Endodermal cell (in vitro differentiated cells): Measurements from ENCODE around the gene THSD7B. TPM values are rescaled to one million over a fixed set of nuclear protein-coding genes. Genes with fewer than 3 reads are reported as not detected.

Experiments used
- DNase-seq: peaks from one replicate; pipeline ENCODE4 v3.0.0-alpha.2; 2017
- H3K27ac ChIP-seq: 2 replicates; pipeline ENCODE4 v1.5.1; 2013; ENCODE audit warnings: mild to moderate bottlenecking, low read depth, low read length, moderate library complexity
- H3K27me3 ChIP-seq: 2 replicates; pipeline ENCODE4 v1.6.1; 2013; ENCODE audit warnings: mild to moderate bottlenecking, low read length, moderate library complexity; ENCODE audit not compliant: insufficient read depth, control insufficient read depth, poor library complexity, severe bottlenecking
- H3K36me3 ChIP-seq: 2 replicates; pipeline ENCODE4 v1.7.0; 2013; ENCODE audit warnings: mild to moderate bottlenecking, low read length, moderate library complexity; ENCODE audit not compliant: control insufficient read depth, insufficient read depth
- H3K4me1 ChIP-seq: one replicate; pipeline ENCODE4 v1.7.0; 2013; ENCODE audit warnings: low read length; ENCODE audit not compliant: control insufficient read depth, insufficient read depth
- H3K4me3 ChIP-seq: 2 replicates; pipeline ENCODE4 v1.5.1; 2013; ENCODE audit warnings: mild to moderate bottlenecking, low read length, moderate library complexity
- H3K9ac ChIP-seq: 2 replicates; pipeline ENCODE4 v1.6.1; 2013; ENCODE audit warnings: mild to moderate bottlenecking, low read length, moderate library complexity; ENCODE audit not compliant: poor library complexity, severe bottlenecking; ENCODE audit errors: extremely low read depth
- H3K9me3 ChIP-seq: 2 replicates; pipeline ENCODE4 v1.6.1; 2013; ENCODE audit warnings: mild to moderate bottlenecking, low read length, moderate library complexity; ENCODE audit not compliant: control insufficient read depth
- H3K27ac Mint-ChIP-seq: 2 replicates; pipeline ENCODE4 v1.8.0; 2020; ENCODE audit warnings: mixed read lengths
- H3K27me3 Mint-ChIP-seq: 2 replicates; pipeline ENCODE4 v1.8.0; 2021; ENCODE audit warnings: mild to moderate bottlenecking, mixed read lengths; ENCODE audit not compliant: insufficient read depth
- H3K36me3 Mint-ChIP-seq: 2 replicates; pipeline ENCODE4 v1.8.0; 2020; ENCODE audit warnings: low read depth, mixed read lengths
- H3K4me1 Mint-ChIP-seq: 2 replicates; pipeline ENCODE4 v1.8.0; 2020; ENCODE audit warnings: mixed read lengths
- H3K4me3 Mint-ChIP-seq: 2 replicates; pipeline ENCODE4 v1.8.0; 2020; ENCODE audit warnings: mild to moderate bottlenecking, moderate library complexity, mixed read lengths
- H3K9me3 Mint-ChIP-seq: 2 replicates; pipeline ENCODE4 v1.8.0; 2020; ENCODE audit warnings: mild to moderate bottlenecking, mixed read lengths
- WGBS, 2 experiments: methylation state at CpG; one replicate each; pipeline versions ENCODE4 v1.1.5 to v1.1.7; 2013; ENCODE audit warnings: missing lambda C conversion rate in 2 of 2, mixed read lengths in 1 of 2; ENCODE audit not compliant: insufficient coverage in 1 of 2, insufficient read length in 1 of 2; 5-methylcytosine and 5-hydroxymethylcytosine counted together
- total RNA-seq, 2 donors: library from RNA; stranded (reverse); fragmentation: NEBNext Ultra II Directional in 1 of 2; extraction: Animal tissue kit (Norgen Biotek cat#: 25700) in 1 of 2; gene quantifications; 2 replicates in 1 of 2; 3 replicates in 1 of 2; pipeline ENCODE4 v1.2.1, GENCODE V29; 2021
- TF ChIP-seq, protein P1 (sequence below): fragments of 200-600 bp; sonication (generic); conservative IDR thresholded peaks from 2 replicates; pipeline ENCODE4 v1.5.0; 2021; ENCODE audit warnings: antibody characterized with exemption, mild to moderate bottlenecking

Gene THSD7B
- total RNA-seq, 2 donors from 2014 or later: 1.8 to 2.6 TPM

DNA sequence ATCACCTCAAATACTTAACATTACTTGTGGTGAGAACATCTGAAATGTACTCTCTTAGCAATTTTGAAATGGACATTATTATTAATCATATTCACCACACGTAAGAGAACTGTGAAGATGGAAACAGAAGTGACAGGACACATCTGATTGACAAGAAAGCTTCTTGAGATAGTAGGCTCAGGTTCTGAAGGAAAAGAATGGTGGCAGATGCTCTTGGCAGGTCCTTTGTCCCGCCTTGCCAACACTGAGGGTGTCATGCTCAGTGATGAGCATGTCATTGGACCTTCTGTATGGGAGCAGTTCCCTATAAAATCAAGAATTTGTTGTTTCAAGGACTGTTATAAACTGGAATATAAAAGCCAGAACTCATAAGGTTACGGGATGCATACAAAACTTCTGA lies 428.1 kb downstream of the THSD7B start:
- Histone ChIP-seq H3K4me3 (no peak overlapping the region), H3K9me3 (no peaks in the 10 kb centered on the region), H3K27ac (no peak overlapping the region), H3K9ac (no peak overlapping the region), H3K27me3 (no peaks in the 10 kb centered on the region), H3K4me1 (no peaks in the 10 kb centered on the region), H3K36me3 (no peaks in the 10 kb centered on the region)
- no peak overlapping the region for H3K27ac Mint-ChIP-seq
- H3K36me3 Mint-ChIP-seq: no peaks in the 10 kb centered on the region
- TF ChIP-seq, protein P1, sequence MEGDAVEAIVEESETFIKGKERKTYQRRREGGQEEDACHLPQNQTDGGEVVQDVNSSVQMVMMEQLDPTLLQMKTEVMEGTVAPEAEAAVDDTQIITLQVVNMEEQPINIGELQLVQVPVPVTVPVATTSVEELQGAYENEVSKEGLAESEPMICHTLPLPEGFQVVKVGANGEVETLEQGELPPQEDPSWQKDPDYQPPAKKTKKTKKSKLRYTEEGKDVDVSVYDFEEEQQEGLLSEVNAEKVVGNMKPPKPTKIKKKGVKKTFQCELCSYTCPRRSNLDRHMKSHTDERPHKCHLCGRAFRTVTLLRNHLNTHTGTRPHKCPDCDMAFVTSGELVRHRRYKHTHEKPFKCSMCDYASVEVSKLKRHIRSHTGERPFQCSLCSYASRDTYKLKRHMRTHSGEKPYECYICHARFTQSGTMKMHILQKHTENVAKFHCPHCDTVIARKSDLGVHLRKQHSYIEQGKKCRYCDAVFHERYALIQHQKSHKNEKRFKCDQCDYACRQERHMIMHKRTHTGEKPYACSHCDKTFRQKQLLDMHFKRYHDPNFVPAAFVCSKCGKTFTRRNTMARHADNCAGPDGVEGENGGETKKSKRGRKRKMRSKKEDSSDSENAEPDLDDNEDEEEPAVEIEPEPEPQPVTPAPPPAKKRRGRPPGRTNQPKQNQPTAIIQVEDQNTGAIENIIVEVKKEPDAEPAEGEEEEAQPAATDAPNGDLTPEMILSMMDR: no peak
- no peak for DNase-seq
- H3K4me3 Mint-ChIP-seq: no peak overlapping the region
- H3K9me3 Mint-ChIP-seq: no peaks in the 10 kb centered on the region
- H3K27me3 Mint-ChIP-seq: no peaks in the 10 kb centered on the region
- H3K4me1 Mint-ChIP-seq: peaks cover 7% of the 10 kb centered on the region
- 95 to 100% methylated on average over 2 to 3 of the region's 3 CpGs for WGBS, 2 experiments

DNA sequence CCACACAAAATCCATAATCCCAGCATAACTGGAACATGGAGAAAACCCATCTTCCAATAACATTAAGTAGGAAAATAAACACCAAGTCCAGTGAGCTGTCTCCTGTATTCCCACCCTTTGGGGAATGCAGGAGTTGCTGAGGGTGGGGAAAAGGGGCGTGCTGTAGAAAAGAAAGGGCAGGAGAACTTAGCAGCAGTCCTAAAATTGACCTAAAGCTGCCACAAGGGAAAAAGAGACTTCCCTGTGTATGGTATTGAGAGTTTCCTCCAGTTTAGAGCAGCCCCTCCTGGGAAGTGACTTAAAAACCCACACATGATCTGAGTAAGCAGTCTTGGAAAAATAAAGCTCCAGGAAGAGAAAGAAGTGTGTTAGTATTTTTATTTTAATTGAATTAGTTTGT lies 428.8 kb downstream of the THSD7B start:
- no peak overlapping the region for H3K27ac ChIP-seq
- no peak overlapping the region for H3K4me3 ChIP-seq
- Mint-ChIP-seq H3K9me3 (no peaks in the 10 kb centered on the region), H3K4me1 (peaks cover 7% of the 10 kb centered on the region), H3K4me3 (no peak overlapping the region), H3K27ac (no peak overlapping the region), H3K36me3 (no peaks in the 10 kb centered on the region), H3K27me3 (no peaks in the 10 kb centered on the region)
- no peak for DNase-seq
- H3K36me3 ChIP-seq: no peaks in the 10 kb centered on the region
- H3K9ac ChIP-seq: no peak overlapping the region
- H3K4me1 ChIP-seq: no peaks in the 10 kb centered on the region
- H3K9me3 ChIP-seq: no peaks in the 10 kb centered on the region
- WGBS, 2 experiments: 28% methylated on average over 1 of the region's 1 CpG; no CpG with 5 or more reads in 1 of the 2 experiments
- TF ChIP-seq, protein P1: no peak
- no peaks in the 10 kb centered on the region for H3K27me3 ChIP-seq

DNA sequence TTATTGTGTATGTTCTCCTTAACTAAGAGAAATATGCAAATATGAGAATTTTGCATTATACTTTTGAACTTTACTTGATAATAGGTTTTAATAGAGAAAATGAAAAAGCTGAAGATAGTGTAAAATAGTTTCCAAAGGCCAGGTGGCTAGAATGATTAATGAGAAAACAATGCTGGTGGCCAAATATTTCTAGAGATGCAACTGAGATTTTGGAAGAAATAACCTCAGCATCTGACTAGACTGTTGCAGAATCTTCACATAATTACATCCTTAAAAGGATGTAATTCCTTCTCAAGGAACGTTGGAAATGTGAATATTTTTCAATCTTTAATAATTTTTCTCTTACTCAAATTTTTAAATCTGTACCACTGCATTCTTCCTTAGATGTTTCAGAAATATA lies 434.4 kb downstream of the THSD7B start:
- peaks cover 8% of the 10 kb centered on the region for H3K4me1 Mint-ChIP-seq
- no peak overlapping the region for H3K9ac ChIP-seq
- H3K4me3 ChIP-seq: no peak overlapping the region
- H3K36me3 Mint-ChIP-seq: no peaks in the 10 kb centered on the region
- TF ChIP-seq, protein P1: no peak
- no peak overlapping the region for H3K27ac ChIP-seq
- no peak overlapping the region for H3K4me3 Mint-ChIP-seq
- no peak overlapping the region for H3K27ac Mint-ChIP-seq
- WGBS, 2 experiments: 76 to 80% methylated on average over 1 of the region's 1 CpG
- DNase-seq: no peak
- H3K36me3 ChIP-seq: no peaks in the 10 kb centered on the region
- H3K27me3 ChIP-seq: no peaks in the 10 kb centered on the region
- no peaks in the 10 kb centered on the region for H3K9me3 ChIP-seq
- no peaks in the 10 kb centered on the region for H3K9me3 Mint-ChIP-seq
- H3K4me1 ChIP-seq: no peaks in the 10 kb centered on the region
- no peaks in the 10 kb centered on the region for H3K27me3 Mint-ChIP-seq
